ENCODE results near the gene GRID1.

Gene GRID1

GRCh38 chr10:86164174-86164774 is 202.3 kb downstream of the GRID1 start:
- no peak for DNase-seq

DNA sequence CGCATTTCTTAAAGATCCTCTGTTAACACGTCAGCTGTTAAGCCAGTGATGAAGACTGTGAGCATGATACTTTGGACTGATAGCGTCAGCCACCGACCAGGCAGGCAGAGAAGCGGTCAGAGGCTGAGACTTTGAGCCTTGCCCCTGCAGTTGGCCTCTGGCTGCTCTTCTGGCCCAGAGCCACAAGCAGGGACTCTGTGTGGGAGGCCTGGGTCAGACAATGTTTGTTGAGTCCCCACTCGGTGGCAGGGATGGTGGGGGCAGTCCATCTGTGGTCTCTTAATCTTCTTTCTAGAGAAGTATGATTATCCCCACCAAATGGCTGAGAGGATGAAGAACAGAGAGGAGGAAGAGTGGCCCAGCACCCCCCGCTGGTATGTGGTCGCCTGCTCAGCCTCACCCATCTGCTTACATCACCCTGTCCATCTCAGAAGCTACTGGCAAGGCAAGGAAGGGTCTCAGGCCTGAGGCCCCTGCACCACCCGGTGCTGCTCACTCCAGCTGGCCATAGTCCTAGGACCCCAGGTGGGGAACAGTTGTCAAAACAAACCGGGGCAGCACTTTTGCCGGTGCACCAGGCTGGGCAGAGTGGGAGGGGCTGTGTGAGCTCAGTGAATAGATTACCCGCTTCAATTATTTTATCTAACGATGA is 202.9 kb downstream of the GRID1 start:
- DNase-seq, result no peak

DNA sequence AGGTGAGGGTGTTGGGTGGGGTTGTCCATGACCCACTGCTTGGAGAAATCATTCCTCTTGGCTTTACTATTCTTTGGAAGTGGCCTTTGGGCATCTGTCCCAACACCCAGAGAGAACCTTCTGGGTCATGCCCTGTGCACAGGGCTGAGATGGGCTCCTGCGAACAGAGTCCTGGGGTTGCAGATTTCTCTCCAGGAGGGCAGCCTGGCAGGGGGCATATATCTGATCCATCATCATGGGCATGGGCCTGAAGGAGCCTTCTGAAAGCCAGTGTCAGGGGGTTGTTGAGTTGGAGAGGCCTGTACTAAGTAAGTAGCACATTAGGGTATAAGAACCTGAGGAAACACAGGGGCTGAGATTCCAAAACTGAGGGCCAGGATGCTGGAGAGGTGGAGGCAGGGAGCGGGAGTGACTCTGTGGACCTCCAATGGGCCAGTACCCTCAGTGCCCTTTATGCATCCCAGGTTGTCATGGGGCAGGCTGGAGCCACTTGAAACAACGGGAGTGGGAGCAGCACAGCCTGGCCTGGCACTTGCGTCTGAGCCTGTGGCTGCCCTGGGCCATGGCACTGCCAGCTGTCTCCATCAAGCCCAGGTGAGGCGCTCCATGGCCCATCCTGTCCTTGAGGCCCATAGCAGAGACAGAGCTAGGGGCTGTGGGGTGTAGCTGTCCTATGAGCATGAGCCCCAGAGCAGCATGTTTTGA is 203.7 kb downstream of the GRID1 start:
- no peak for DNase-seq

- no peak for DNase-seq
These were observed 204.6 kb downstream of the GRID1 start for GRCh38 chr10:86162036-86162435.

DNA sequence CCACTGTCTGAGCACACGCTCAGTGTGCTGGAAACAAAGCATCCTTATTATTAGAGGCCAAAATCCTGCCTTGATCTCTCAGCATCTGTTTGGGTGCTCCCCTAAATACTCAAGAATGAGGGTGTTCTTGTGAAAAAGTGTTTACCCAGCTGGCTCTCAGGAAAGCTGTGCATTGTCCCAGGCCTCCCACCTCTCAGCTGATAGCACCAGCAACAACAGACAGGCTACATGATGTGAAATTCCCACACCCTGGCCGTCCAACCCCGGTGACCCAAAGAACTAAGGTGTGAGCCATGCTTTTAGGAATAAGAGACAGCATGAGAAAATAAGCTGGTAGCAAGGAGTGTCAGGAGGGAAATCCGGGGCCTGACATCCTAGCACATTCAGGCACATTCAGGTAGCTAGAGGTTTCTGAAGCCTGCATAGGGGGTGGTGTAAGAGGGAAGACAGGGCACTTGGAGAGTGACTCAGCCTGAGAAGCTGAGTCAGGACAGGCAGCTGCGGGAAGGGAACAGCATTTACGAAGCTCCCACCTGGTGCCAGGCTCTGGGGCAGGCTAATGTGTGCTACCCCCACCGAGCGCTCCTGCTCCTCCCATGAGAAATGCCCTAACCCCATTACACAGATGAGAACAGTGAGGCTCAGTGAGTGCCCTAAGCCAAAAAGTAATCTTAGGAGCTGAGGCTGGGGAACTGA is 205.6 kb downstream of the GRID1 start:
- no peak for DNase-seq

DNA sequence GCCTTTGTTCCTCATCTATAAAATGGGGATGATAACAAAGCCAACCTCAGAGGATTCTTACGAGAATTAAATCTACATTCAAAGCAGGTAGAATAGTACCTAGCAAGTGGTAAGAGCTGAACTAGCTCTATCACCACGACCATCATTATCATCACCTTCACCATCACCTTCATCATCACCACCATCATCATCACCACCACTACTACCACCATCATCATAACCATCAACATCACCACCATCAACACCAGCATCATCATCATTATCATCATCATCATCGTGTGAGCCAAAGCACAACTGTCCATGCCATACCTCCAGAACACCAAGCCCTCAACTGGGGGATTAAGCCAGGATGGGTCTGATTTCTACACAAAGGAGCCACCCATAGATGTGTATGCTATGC is 206.8 kb downstream of the GRID1 start:
- DNase-seq, result no peak

GRCh38 chr10:86155054-86155921 is 211.3 kb downstream of the GRID1 start:
- DNase-seq, result no peak

GRCh38 chr10:86153751-86154150 is 212.8 kb downstream of the GRID1 start:
- no peak for DNase-seq

GRCh38 chr10:86152911-86153310 is 213.7 kb downstream of the GRID1 start:
- no peak for DNase-seq

- no peak for DNase-seq
These were observed 214.2 kb downstream of the GRID1 start for GRCh38 chr10:86152354-86152753.

DNA sequence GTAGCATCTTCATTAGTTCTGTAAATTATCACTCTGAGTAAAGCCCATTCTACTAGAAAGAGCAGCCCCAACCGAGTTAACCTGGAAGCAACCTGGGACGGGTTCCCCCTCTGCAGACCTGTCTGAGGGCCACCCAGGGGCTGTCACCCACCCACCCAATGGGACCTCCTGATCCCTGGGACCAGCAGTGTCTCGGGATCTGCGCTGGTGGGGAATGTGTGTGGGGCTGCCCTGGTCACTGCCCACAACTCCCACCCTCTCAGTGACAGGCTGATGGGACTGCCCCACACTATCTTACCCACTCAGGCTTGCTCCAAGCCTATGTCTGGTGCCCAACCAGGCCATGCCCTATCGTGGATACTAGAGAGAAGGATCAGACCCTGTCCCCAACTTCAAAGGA is 215.0 kb downstream of the GRID1 start:
- DNase-seq, result no peak

DNA sequence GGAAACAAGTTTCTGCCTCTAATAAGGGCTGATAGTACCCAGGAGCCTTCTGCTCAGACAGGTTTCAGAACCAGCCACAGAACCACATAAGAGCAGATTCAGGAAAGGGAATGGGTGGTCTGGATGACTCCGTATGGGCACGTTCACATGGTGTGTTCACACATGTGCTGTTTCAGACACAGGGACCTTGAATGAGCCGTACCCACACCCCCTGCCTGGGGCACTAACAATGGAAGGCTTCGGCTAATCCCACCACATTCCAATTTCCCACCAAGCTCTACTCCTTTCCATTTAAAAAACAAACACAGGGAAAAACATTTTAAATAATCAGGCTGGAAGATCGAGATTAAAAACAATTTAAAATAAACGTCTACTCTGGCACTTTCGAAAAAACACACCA is 217.3 kb downstream of the GRID1 start:
- no peak for DNase-seq

DNA sequence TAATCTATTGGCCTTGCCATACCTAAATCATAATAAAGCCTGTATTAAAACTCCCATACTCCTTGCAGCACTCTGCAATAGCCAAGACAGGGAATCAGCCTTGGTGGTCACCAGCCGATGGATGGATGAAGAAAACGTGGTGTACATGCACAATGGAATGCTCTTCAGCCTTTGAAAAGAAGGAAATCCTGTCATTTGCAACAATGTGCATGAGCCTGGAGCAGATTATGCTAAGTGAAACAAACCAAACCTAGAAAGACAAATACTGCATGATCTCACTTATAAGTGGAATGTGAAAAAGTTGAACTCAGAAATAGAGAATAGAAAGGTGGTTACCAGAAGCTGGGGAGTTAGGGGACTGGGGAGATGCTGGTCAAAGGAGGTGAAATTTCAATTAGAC is 218.5 kb downstream of the GRID1 start:
- no peak for DNase-seq

DNA sequence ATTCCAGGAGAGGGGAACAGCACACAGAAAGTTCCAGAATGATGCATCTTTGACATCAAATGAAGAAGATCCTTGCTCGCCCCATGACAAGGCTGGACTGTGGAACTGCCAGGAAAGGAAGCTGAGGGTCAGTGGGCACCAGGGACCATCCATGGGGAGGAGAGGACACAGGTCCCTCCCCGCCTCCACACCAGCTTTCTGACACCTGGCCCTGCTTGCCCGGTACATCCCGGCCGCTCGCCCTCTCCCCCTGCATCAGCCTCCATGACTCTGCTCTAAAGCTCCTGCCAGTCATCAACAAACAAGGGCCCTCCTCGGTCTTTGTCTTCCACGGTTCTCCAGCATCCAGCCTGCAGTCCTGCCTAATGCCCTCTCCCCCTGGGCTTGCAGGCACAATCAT is 222.3 kb downstream of the GRID1 start:
- DNase-seq, result no peak

- DNase-seq, result no peak
These were observed 224.7 kb downstream of the GRID1 start for GRCh38 chr10:86141896-86142295.

- DNase-seq, result no peak
These were observed 227.4 kb downstream of the GRID1 start for GRCh38 chr10:86139066-86139657.

- no peak for DNase-seq
These were observed 228.0 kb downstream of the GRID1 start for GRCh38 chr10:86138551-86139065.

DNA sequence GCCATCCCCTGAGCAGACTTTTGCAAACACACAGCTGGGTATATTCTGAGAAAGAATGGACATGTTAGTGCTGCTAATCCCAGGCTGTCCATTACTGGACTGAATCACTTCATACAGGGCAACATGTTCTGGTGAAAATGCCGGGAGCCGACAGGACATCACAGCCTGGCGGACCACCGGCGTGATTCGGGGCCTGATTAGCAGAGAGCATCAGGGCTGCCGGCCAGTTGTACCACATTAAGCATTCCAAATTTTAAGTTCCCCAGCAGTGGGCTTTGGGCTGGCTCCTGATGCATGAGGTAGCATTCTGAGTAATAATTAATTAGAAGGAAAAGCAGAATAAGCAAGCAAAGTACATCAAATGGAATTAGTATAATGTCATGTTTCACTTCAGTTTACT is 229.0 kb downstream of the GRID1 start:
- no peak for DNase-seq

- DNase-seq, result no peak
These were observed 229.7 kb downstream of the GRID1 start for GRCh38 chr10:86136934-86137333.

DNA sequence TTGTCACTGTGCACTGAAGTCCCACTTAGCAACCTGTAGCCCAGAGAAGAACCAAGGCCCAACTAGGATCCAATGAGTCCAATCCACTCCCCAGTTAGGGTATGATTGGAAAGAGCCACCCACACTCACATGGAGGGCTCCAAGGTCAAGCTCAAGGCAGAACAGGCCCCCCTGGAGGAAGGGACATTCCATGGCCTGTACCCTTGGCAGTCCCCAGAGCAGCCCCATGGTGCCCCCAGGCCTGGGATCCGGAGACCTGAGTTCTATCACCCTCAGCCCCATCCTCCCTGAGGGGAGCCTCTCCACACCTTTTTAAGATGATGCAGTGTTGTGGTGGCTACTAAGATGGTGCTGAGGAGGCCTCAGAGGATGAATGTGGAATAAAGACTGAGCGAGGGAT is 231.4 kb downstream of the GRID1 start:
- no peak for DNase-seq

DNA sequence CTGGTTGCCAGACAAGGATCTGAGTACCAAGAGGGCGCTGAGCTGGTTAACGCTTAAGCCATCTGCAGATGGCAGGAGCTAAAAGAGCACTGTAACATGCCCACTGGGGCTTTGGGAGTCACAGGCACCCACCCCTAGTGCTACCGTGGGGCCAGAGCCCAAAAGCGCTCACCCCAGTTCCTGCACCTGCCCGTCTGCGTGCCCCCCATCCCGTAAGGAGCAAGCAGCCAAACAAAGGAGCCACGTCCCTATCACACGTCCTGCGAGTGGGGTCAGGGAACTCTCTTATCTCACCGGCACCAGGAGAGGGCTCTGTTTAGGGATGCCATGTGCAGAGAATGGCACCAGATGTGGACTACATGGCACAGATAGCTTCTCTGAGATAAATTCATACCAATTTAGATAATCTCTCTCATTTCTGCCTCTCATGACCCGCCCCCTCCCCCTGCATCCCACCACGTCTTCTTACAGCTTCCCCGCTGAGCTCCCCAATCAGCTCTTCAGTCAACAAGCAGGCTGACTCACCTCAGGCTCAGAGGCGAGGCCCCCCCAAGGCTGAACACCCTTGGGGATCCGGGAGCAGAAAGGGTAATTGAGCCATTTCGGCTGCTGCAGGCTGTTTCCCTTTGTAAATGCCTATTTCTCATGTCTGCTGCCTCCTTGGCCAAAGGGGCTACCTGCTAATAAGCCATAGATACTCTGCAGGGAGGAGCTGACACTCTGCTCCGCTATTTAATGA is 235.7 kb downstream of the GRID1 start:
- no peak for DNase-seq
